K562 (cell line): ENCODE data around the gene UBE2E1. TPM values are rescaled to one million over a fixed set of nuclear protein-coding genes. Genes with fewer than 3 reads are reported as not detected.
A peak's percentile ranks its signal among the peaks of the same experiment; 100 is the strongest.

Experiments used
- CSDE1 ChIP-seq, 2 experiments: fragments of 450-650 bp; IDR thresholded peaks; 2 replicates each; pipeline ENCODE4 v1.6.1; 2016; ENCODE audit warnings: mild to moderate bottlenecking in 1 of 2
- ELF1 ChIP-seq: fragments of 200-800 bp; sonication (Bioruptor generic); IDR thresholded peaks from 2 replicates; pipeline ENCODE4 v1.6.1; 2016; ENCODE audit warnings: missing genetic modification characterization, missing compliant biosample characterization
- EP400 ChIP-seq: fragments of 450-650 bp; IDR thresholded peaks from 2 replicates; pipeline ENCODE4 v1.6.1; 2017; ENCODE audit warnings: antibody characterized with exemption, mild to moderate bottlenecking, moderate library complexity
- HMBOX1 ChIP-seq: sonication (generic); IDR thresholded peaks from 2 replicates; pipeline ENCODE4 v1.6.1; 2016
- HSF4 ChIP-seq: fragments of 250-450 bp; sonication (Bioruptor Pico); IDR thresholded peaks from 2 replicates; pipeline ENCODE4 v2.1.2; 2022; ENCODE audit warnings: mild to moderate bottlenecking, moderate library complexity, borderline replicate concordance
- IFI16 ChIP-seq: fragments of 250-450 bp; sonication (Bioruptor Pico); IDR thresholded peaks from 2 replicates; pipeline ENCODE4 v2.1.2; 2022; ENCODE audit warnings: mild to moderate bottlenecking, inconsistent platforms
- NR2F6 ChIP-seq: fragments of 450-650 bp; formaldehyde crosslinking; IDR thresholded peaks from 2 replicates; pipeline ENCODE4 v1.4.0; 2020; ENCODE audit warnings: mild to moderate bottlenecking
- PHTF2 ChIP-seq: fragments of 250-450 bp; sonication (Bioruptor Pico); IDR thresholded peaks from 2 replicates; pipeline ENCODE4 v1.5.0; 2021; ENCODE audit warnings: mild to moderate bottlenecking
- RAD51 ChIP-seq: fragments of 450-650 bp; IDR thresholded peaks from 2 replicates; pipeline ENCODE4 v1.7.1; 2016; ENCODE audit warnings: low read depth, mild to moderate bottlenecking, borderline replicate concordance
- RB1 ChIP-seq: fragments of 450-650 bp; IDR thresholded peaks from 2 replicates; pipeline ENCODE4 v1.6.1; 2017; ENCODE audit warnings: low read depth, mild to moderate bottlenecking
- SREBF2 ChIP-seq: sonication (generic); formaldehyde crosslinking; IDR thresholded peaks from 2 replicates; pipeline ENCODE4 v1.4.0; 2020; ENCODE audit warnings: mild to moderate bottlenecking, missing genetic modification reagents
- YBX1 ChIP-seq: fragments of 450-650 bp; IDR thresholded peaks from 2 replicates; pipeline ENCODE4 v1.7.1; 2016; ENCODE audit warnings: mild to moderate bottlenecking
- ZC3H8 ChIP-seq: fragments of 450-650 bp; IDR thresholded peaks from 2 replicates; pipeline ENCODE4 v1.6.1; 2017
- ZNF695 ChIP-seq: fragments of 450-650 bp; formaldehyde crosslinking; IDR thresholded peaks from 2 replicates; pipeline ENCODE4 v1.4.0; 2020; ENCODE audit warnings: mild to moderate bottlenecking, moderate library complexity
- polyA plus RNA-seq, 8 experiments: library from polyadenylated mRNA; depleted of rRNA in 4 of 8; stranded (reverse) in 5 of 8; unstranded in 3 of 8; fragments of >200 nt; fragmentation: Nextera tagmentation in 2 of 8; fragmentation: Illumina TruSeq in 1 of 8; extraction: Ambion mirVana in 2 of 8; extraction: Trizol in 1 of 8; gene quantifications; 2 replicates each; pipeline versions ENCODE4 v1.2.1 to v1.2.3, GENCODE V29; 2011 to 2014; ENCODE audit warnings: inconsistent platforms in 1 of 8, missing spikeins in 1 of 8
- total RNA-seq, 7 experiments: library from RNA; depleted of rRNA in 6 of 7; stranded (reverse); fragments of >200 nt in 6 of 7; fragmentation: Illumina TruSeq in 2 of 7; extraction: Trizol in 2 of 7; gene quantifications; 2 replicates each; pipeline versions ENCODE4 v1.2.1 to v1.2.3, GENCODE V29; 2011 to 2021; ENCODE audit warnings: low replicate concordance in 1 of 7
- TF ChIP-seq, protein P1 (sequence below): fragments of 450-650 bp; IDR thresholded peaks from 2 replicates; pipeline ENCODE4 v1.6.1; 2018; ENCODE audit not compliant: partially characterized antibody
- TF ChIP-seq, protein P2 (sequence below): fragments of 450-650 bp; IDR thresholded peaks from 2 replicates; pipeline ENCODE4 v1.6.1; 2016; ENCODE audit warnings: low read depth, mild to moderate bottlenecking, moderate library complexity
- TF ChIP-seq, protein P3 (sequence below): fragments of 450-650 bp; IDR thresholded peaks from 2 replicates; pipeline ENCODE4 v1.6.1; 2016; ENCODE audit warnings: missing biosample characterization, missing genetic modification characterization
- TF ChIP-seq, protein P4 (sequence below): fragments of 250-450 bp; sonication (Bioruptor Pico); IDR thresholded peaks from 2 replicates; pipeline ENCODE4 v1.5.0; 2022; ENCODE audit warnings: mild to moderate bottlenecking
- TF ChIP-seq, protein P5 (sequence below): fragments of 450-650 bp; conservative IDR thresholded peaks from 2 replicates; pipeline ENCODE4 v1.6.1; 2016; ENCODE audit warnings: missing genetic modification characterization, low read depth, mild to moderate bottlenecking, missing compliant biosample characterization, moderate library complexity

The UBE2E1 gene
- total and polyA plus RNA-seq, 9 of the 15 experiments (the other 6 are each of a cell fraction or from before 2014, with no cell fraction given): 54.4 to 294 (median 165) TPM

GRCh38 chr3:23915537-23916108 lies 109.9 kb downstream of the UBE2E1 start (continued):
- TF ChIP-seq, protein P1, sequence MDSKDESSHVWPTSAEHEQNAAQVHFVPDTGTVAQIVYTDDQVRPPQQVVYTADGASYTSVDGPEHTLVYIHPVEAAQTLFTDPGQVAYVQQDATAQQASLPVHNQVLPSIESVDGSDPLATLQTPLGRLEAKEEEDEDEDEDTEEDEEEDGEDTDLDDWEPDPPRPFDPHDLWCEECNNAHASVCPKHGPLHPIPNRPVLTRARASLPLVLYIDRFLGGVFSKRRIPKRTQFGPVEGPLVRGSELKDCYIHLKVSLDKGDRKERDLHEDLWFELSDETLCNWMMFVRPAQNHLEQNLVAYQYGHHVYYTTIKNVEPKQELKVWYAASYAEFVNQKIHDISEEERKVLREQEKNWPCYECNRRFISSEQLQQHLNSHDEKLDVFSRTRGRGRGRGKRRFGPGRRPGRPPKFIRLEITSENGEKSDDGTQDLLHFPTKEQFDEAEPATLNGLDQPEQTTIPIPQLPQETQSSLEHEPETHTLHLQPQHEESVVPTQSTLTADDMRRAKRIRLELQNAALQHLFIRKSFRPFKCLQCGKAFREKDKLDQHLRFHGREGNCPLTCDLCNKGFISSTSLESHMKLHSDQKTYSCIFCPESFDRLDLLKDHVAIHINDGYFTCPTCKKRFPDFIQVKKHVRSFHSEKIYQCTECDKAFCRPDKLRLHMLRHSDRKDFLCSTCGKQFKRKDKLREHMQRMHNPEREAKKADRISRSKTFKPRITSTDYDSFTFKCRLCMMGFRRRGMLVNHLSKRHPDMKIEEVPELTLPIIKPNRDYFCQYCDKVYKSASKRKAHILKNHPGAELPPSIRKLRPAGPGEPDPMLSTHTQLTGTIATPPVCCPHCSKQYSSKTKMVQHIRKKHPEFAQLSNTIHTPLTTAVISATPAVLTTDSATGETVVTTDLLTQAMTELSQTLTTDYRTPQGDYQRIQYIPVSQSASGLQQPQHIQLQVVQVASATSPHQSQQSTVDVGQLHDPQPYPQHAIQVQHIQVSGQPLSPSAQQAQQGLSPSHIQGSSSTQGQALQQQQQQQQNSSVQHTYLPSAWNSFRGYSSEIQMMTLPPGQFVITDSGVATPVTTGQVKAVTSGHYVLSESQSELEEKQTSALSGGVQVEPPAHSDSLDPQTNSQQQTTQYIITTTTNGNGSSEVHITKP: no peak
- no peak for TF ChIP-seq ZNF695 (CRISPR knock-in tag)
- no peak for TF ChIP-seq YBX1
- 0 out of 4 replicates have a peak, but pooled peaks of 1 of the 2 experiments have one; percentile 31 for TF ChIP-seq CSDE1 (IDR thresholded peaks at IDR 0.05)
- no peak for TF ChIP-seq HSF4 (CRISPR knock-in tag)
- no peak for TF ChIP-seq ELF1
- TF ChIP-seq IFI16 (CRISPR knock-in tag): no peak
- TF ChIP-seq, protein P2, sequence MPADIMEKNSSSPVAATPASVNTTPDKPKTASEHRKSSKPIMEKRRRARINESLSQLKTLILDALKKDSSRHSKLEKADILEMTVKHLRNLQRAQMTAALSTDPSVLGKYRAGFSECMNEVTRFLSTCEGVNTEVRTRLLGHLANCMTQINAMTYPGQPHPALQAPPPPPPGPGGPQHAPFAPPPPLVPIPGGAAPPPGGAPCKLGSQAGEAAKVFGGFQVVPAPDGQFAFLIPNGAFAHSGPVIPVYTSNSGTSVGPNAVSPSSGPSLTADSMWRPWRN: 0 out of 2 replicates have a peak, but pooled peaks have one; percentile 16
- no peak for TF ChIP-seq SREBF2
- TF ChIP-seq RB1: no peak
- TF ChIP-seq, protein P3, sequence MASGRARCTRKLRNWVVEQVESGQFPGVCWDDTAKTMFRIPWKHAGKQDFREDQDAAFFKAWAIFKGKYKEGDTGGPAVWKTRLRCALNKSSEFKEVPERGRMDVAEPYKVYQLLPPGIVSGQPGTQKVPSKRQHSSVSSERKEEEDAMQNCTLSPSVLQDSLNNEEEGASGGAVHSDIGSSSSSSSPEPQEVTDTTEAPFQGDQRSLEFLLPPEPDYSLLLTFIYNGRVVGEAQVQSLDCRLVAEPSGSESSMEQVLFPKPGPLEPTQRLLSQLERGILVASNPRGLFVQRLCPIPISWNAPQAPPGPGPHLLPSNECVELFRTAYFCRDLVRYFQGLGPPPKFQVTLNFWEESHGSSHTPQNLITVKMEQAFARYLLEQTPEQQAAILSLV (tag): no peak
- 0 out of 2 replicates have a peak, but pooled peaks have one; percentile 37 for TF ChIP-seq HMBOX1
- TF ChIP-seq, protein P4, sequence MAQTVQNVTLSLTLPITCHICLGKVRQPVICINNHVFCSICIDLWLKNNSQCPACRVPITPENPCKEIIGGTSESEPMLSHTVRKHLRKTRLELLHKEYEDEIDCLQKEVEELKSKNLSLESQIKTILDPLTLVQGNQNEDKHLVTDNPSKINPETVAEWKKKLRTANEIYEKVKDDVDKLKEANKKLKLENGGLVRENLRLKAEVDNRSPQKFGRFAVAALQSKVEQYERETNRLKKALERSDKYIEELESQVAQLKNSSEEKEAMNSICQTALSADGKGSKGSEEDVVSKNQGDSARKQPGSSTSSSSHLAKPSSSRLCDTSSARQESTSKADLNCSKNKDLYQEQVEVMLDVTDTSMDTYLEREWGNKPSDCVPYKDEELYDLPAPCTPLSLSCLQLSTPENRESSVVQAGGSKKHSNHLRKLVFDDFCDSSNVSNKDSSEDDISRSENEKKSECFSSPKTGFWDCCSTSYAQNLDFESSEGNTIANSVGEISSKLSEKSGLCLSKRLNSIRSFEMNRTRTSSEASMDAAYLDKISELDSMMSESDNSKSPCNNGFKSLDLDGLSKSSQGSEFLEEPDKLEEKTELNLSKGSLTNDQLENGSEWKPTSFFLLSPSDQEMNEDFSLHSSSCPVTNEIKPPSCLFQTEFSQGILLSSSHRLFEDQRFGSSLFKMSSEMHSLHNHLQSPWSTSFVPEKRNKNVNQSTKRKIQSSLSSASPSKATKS (CRISPR knock-in tag): no peak
- 0 out of 2 replicates have a peak, but pooled peaks have one; percentile 7 for TF ChIP-seq EP400
- TF ChIP-seq ZC3H8: no peak
- TF ChIP-seq PHTF2 (CRISPR knock-in tag): no peak
- no peak for TF ChIP-seq RAD51
- TF ChIP-seq, protein P5, sequence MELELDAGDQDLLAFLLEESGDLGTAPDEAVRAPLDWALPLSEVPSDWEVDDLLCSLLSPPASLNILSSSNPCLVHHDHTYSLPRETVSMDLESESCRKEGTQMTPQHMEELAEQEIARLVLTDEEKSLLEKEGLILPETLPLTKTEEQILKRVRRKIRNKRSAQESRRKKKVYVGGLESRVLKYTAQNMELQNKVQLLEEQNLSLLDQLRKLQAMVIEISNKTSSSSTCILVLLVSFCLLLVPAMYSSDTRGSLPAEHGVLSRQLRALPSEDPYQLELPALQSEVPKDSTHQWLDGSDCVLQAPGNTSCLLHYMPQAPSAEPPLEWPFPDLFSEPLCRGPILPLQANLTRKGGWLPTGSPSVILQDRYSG (tag): no peak
- TF ChIP-seq NR2F6 (CRISPR knock-in tag): no peak
